HL-60/S4 (cell line): Measurements from ENCODE around the gene PJA2.

Source experiments
- in situ Hi-C: fragments of 300-500 bp; cut with MboI; formaldehyde crosslinking; loops from 2 replicates; pipeline ENCODE4 v1.14.3; 2022; ENCODE audit warnings: low sequenced_read_pairs

PJA2 gene

GRCh38 chr5:109350537-109351270 lies 59.1 kb downstream of the PJA2 start:
- in situ Hi-C loops, result no loop called here

GRCh38 chr5:109349388-109349787 lies 60.4 kb downstream of the PJA2 start:
- in situ Hi-C loops, result no loop called here

DNA sequence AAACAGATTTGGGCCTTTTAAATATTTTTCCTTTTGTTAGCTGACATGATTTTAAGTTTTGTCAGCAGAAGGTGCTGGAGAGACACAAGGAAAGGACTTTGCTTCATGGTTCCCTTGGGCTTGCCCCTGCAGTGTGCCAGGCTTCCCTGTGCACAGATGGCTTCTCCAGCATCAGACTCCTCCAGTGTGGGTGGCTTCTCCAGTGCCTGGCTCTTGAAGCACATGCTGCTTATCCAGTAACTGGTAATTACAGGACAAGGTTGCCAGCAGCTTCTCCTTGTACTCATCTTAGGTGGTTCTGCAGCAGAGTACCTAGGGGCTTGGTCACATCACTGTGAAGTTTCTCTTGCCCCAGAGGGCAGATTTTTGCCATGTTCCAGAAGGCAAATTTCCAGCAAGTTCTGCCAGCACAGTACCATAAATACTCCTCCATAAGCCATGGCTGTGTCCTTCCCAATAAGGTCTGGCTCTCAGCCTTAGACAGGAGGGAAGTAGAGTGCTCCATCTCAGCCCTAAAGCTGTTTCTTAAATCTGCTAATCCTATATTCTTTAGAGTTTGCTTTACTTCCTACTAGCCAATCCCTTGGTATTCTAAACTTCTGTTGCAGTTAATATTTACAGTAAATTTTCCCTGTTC lies 62.4 kb downstream of the PJA2 start:
- in situ Hi-C loops, result no loop called here

- in situ Hi-C loops, result no loop called here
Observed at GRCh38 chr5:109345699-109346098, 64.1 kb downstream of the PJA2 start.

DNA sequence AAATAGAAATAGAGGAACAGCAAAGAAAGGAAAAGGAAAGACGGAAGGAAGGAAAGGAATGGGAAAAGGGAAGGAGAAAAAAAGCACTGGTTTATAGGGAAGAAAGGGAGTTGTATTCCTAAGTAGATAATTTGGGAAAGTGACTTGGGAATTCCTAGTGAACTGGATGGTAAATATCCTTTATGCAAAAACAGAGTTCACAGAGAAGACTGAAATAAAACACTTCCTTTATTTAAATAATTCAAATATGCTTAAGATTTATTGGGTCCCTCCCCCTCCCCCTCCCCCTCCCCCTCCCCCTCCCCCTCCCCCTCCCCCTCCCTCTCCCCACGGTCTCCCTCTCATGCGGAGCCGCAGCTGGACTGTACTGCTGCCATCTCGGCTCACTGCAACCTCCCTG lies 69.4 kb downstream of the PJA2 start:
- in situ Hi-C loops, result no loop called here

GRCh38 chr5:109335114-109335513 lies 74.7 kb downstream of the PJA2 start:
- in situ Hi-C loops, result no loop called here

DNA sequence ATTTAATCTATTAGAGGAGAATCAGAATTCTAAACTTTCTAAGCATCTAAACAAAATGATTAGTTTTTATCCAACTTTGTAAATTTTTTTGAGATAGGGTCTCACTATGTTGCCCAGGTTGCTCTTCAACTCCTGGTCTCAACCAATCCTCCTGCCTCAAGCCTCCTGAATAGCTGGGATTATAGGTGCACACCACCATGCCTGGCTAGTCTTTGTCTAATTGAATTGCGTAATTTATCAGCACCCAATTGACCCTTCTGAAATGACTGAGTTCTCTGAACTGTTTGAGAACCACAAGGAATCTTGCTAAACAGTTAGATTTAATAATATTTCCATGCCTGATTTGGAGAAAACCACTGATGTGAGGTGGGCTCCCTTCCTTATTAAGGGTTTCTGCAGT lies 75.7 kb downstream of the PJA2 start:
- in situ Hi-C loops, result no loop called here

GRCh38 chr5:109329333-109330237 lies 80.2 kb downstream of the PJA2 start:
- in situ Hi-C loops, result no loop called here

DNA sequence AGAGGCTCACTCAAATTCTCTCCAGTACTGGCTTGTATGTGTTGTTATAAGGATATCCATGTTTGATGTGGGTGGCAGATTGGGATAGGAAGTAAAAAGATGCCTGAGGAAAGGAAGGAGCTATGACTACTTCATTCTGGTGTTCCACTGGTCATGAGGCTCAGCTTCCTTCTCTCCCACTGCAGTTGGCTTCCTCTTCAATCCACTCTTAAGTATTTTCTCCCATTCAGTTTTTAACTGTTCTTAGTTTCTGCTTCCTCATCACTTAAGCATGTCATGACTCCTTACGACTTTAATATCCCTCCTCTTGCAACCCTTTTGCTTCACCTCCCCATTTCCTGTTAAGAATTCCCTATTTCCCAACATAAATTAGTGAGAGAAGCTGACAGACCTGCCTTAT lies 81.1 kb downstream of the PJA2 start:
- in situ Hi-C loops, result no loop called here

DNA sequence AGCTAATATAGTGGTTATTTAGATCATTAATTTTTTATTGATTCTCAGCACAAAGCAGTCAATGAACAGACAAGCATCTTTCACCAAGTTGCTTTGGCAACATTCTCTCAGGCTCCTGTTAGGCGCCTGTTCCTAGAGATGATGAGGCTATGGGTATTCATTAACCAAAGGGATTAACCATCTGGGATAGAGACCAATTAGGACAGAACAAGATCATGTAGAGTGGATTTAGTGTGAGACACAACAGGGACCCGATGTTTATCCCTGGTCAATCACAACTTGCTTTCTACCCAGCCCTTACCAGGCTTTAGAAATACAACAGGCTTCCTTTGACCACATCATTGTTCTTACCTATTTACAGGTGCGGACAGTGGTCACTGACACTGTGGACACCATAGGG lies 82.2 kb downstream of the PJA2 start:
- in situ Hi-C loops, result no loop called here

GRCh38 chr5:109326919-109327318 lies 82.9 kb downstream of the PJA2 start:
- in situ Hi-C loops, result no loop called here

DNA sequence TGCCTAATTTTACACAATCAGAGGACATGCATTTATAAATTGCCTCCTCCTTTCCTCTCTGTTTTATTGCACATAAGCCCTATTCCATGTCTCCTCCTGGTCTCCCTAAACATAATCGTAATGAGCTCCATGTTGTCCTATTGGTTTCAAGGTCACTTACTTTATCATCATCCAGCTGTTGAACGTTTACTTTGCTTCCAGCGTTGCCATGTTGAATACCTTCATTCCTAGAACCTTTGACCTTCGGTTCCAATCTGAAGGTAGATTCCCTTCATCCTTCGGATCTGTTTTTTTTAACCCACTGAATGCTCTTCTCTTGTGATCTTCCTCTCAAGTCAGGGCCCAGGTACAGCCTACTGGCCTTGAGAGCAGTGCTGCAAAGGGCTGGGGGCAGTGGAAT lies 84.3 kb downstream of the PJA2 start:
- in situ Hi-C loops, result no loop called here

- in situ Hi-C loops, result no loop called here
Observed at GRCh38 chr5:109324931-109325330, 84.8 kb downstream of the PJA2 start.

GRCh38 chr5:109324351-109324750 lies 85.4 kb downstream of the PJA2 start:
- in situ Hi-C loops, result no loop called here

- in situ Hi-C loops, result no loop called here
Observed at GRCh38 chr5:109322694-109323093, 87.1 kb downstream of the PJA2 start.

GRCh38 chr5:109319351-109319750 lies 90.4 kb downstream of the PJA2 start:
- in situ Hi-C loops, result no loop called here

GRCh38 chr5:109318455-109319108 lies 91.2 kb downstream of the PJA2 start:
- in situ Hi-C loops, result no loop called here

GRCh38 chr5:109316634-109317033 lies 93.1 kb downstream of the PJA2 start:
- in situ Hi-C loops, result no loop called here

DNA sequence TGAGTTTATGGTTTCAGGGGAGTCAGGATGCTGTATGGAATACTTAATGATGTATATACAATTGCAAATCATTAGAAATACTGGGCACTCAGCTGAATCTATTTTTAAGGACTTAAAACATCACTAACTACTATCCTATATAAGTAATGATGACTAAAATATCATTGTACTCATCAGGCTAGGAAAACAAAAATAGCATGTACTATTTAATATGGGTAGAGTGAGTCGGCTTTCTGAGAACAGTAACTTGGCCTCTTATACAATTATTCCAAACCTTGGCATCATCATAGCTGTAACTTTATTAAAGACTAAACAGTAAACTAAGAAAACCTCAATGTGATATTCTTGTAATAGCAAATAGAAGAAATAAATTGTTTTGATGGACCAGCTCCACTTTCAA lies 94.5 kb downstream of the PJA2 start:
- in situ Hi-C loops, result no loop called here

GRCh38 chr5:109313127-109313526 lies 96.6 kb downstream of the PJA2 start:
- in situ Hi-C loops, result no loop called here

- in situ Hi-C loops, result no loop called here
Observed at GRCh38 chr5:109312695-109313094, 97.1 kb downstream of the PJA2 start.
